PC-9 (cell line): ENCODE results near the gene BCL2L1. TPM values are rescaled to one million over a fixed set of nuclear protein-coding genes. Genes with fewer than 3 reads are reported as not detected.
A peak's percentile ranks its signal among the peaks of the same experiment; 100 is the strongest.

Experiments used
- BruUV-seq: library from RNA; stranded (reverse); fragments of 400-500 nt; replicated peaks from 2 replicates; lab custom pipeline; 2021; lab: Mats Ljungman, UMichigan
- CTCF ChIA-PET: fragments of 300-600 bp; sonication (Branson Sonifier 250); formaldehyde crosslinking; loops from one replicate; lab custom pipeline; 2022; ENCODE audit warnings: antibody characterized with exemption; lab: Charles Lee
- POLR2A ChIA-PET: fragments of 300-600 bp; sonication (Branson Sonifier 250); formaldehyde crosslinking; loops from one replicate; lab custom pipeline; 2022; ENCODE audit warnings: antibody characterized with exemption; ENCODE audit not compliant: unreplicated experiment; lab: Charles Lee
- DNase-seq, 2 experiments: peaks; one replicate each; pipeline versions ENCODE4 v3.0.0 to v3.0.0-alpha.2; 2015 to 2022; ENCODE audit warnings: mixed read lengths in 1 of 2
- H2AFZ ChIP-seq: fragments of 200-600 bp; sonication (generic); 2 replicates; pipeline ENCODE4 v1.8.1; 2017; ENCODE audit warnings: antibody characterized with exemption
- H3F3A ChIP-seq: fragments of 200-600 bp; sonication (generic); 2 replicates; pipeline ENCODE4 v1.8.1; 2017; ENCODE audit warnings: antibody characterized with exemption, mild to moderate bottlenecking, low read depth; ENCODE audit not compliant: insufficient read depth
- H3K27ac ChIP-seq: fragments of 200-600 bp; sonication (generic); 2 replicates; pipeline ENCODE4 v1.6.1; 2016; ENCODE audit warnings: mixed run types
- H3K27me3 ChIP-seq: fragments of 200-600 bp; sonication (generic); 2 replicates; pipeline ENCODE4 v1.6.1; 2016; ENCODE audit warnings: low read depth, mixed run types; ENCODE audit not compliant: insufficient read depth
- H3K36me3 ChIP-seq: fragments of 200-600 bp; sonication (generic); 2 replicates; pipeline ENCODE4 v1.6.1; 2016; ENCODE audit warnings: low read depth, mixed run types
- H3K4me1 ChIP-seq: fragments of 200-600 bp; sonication (generic); replicated peaks from 2 replicates; pipeline ENCODE4 v1.6.1; 2016; ENCODE audit warnings: mixed run types; ENCODE audit not compliant: insufficient read depth
- H3K4me2 ChIP-seq: fragments of 200-600 bp; sonication (generic); 2 replicates; pipeline ENCODE4 v1.6.1; 2017; ENCODE audit warnings: mixed run types
- H3K4me3 ChIP-seq: fragments of 200-600 bp; sonication (generic); 2 replicates; pipeline ENCODE4 v1.6.1; 2016; ENCODE audit warnings: mixed run types
- H3K79me2 ChIP-seq: fragments of 200-600 bp; sonication (generic); 2 replicates; pipeline ENCODE4 v1.6.1; 2017; ENCODE audit warnings: low read depth, mixed run types
- H3K9me2 ChIP-seq: fragments of 200-600 bp; sonication (generic); 2 replicates; pipeline ENCODE4 v1.8.1; 2017; ENCODE audit warnings: mild to moderate bottlenecking; ENCODE audit not compliant: insufficient read depth
- H3K9me3 ChIP-seq: fragments of 200-600 bp; sonication (generic); 2 replicates; pipeline ENCODE4 v1.8.1; 2016; ENCODE audit warnings: low read depth; ENCODE audit not compliant: insufficient read depth
- H4K20me1 ChIP-seq: fragments of 200-600 bp; sonication (generic); 2 replicates; pipeline ENCODE4 v1.8.1; 2017; ENCODE audit not compliant: insufficient read depth
- CTCF ChIP-seq: fragments of 200-600 bp; sonication (generic); conservative IDR thresholded peaks from 2 replicates; pipeline ENCODE4 v1.6.1; 2017; ENCODE audit warnings: mixed run types, antibody characterized with exemption, mild to moderate bottlenecking, moderate library complexity
- EZH2 ChIP-seq: fragments of 200-600 bp; sonication (generic); IDR thresholded peaks from 2 replicates; pipeline ENCODE4 v1.8.0; 2017; ENCODE audit warnings: antibody characterized with exemption, low read depth
- intact Hi-C: fragments of 100-400 bp; cut with micrococcal nuclease; formaldehyde crosslinking; loops from one replicate; pipeline ENCODE4 v1.10.0; 2022; ENCODE audit not compliant: unreplicated experiment
- total RNA-seq: library from RNA; stranded (reverse); gene quantifications from 2 replicates; pipeline ENCODE4 v1.2.3, GENCODE V29; 2021

BCL2L1 gene
- total RNA-seq, 1 experiment from 2014 or later, result 125 TPM

DNA sequence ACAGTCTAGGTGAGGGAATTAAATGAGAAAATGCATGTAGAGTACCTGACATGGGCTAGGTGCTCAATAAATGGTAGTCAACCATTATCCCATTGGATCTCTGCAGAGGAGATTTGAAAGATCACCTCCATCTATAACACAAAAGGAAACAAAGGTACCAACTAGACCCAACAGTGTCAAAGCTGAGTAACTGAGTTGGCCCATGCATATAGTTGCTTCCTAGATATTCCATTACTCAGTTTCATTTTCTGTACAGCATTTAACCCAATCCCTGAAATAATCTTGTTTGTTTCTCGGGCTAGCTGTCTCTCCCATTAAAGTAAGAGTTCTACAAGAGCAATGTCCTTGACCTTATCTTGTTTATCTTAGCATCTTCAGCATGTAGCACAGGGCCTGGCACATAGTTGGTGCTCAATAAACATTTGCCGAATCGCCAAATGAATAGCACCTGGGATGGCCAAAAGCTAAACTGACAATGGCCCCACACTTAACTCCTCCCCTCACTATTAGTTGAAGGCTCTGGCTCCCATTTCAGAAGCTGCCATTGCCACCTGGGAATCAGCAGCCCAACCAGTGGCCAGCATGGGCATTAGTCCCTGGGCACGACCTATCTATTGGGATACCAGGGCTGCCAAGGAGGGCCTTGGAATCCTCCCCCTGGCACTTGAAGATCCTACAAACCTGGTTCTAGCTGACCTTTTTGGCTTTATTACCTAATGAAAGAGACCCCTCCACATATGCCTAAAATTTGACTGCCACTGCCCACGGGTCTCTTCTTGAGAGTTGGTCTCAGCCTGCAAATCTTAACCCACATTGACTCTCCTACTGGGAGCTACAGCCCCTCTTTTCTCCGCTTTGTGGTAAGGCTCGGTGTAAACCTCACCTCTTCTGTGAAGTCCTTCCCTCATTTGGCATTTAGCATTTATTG is 22.6 kb downstream of the BCL2L1 start:
- H3K27me3 ChIP-seq, result no peaks in the 10 kb centered on the region
- H3F3A ChIP-seq, result peaks cover 87% of the 10 kb centered on the region
- peak overlapping the region; percentile 95 for H3K27ac ChIP-seq
- intact Hi-C loops, result no loop called here
- BruUV-seq, result no TSS peak
- peaks cover 88% of the 10 kb centered on the region for H3K4me1 ChIP-seq
- no peaks in the 10 kb centered on the region for H3K9me2 ChIP-seq
- no peaks in the 10 kb centered on the region for H3K9me3 ChIP-seq
- H3K4me2 ChIP-seq, result peak overlapping the region; percentile 53
- DNase-seq, result no peak
- POLR2A ChIA-PET, result interaction anchor here (0.6 kb wide), 1 partner anchor 89 kb away, joined by 19 read pairs; no protein-coding TSS in a partner anchor
- no peak overlapping the region for H2AFZ ChIP-seq
- H3K79me2 ChIP-seq, result peaks cover 91% of the 10 kb centered on the region
- H4K20me1 ChIP-seq, result no peaks in the 10 kb centered on the region
- CTCF ChIA-PET, result interaction anchor here (0.6 to 1.9 kb wide), 2 partner anchors 23 to 31 kb away, joined by 5 to 11 read pairs; no protein-coding TSS in a partner anchor
- TF ChIP-seq CTCF (no peak), EZH2 (no peak)
- H3K4me3 ChIP-seq, result no peak overlapping the region
- H3K36me3 ChIP-seq, result peaks cover 55% of the 10 kb centered on the region

- Histone ChIP-seq H4K20me1 (no peaks in the 10 kb centered on the region), H3K36me3 (peaks cover 60% of the 10 kb centered on the region), H3K4me3 (no peak overlapping the region), H3F3A (peaks cover 86% of the 10 kb centered on the region), H3K9me3 (no peaks in the 10 kb centered on the region), H3K27ac (peak overlapping the region; percentile 95), H3K27me3 (no peaks in the 10 kb centered on the region), H3K9me2 (no peaks in the 10 kb centered on the region), H3K4me1 (peaks cover 90% of the 10 kb centered on the region), H2AFZ (no peak overlapping the region), H3K4me2 (peak overlapping the region; percentile 53), H3K79me2 (peaks cover 95% of the 10 kb centered on the region)
- no peak for TF ChIP-seq EZH2
- TF ChIP-seq CTCF, result no peak
- ChIA-PET CTCF (interaction anchor here (0.6 to 1.9 kb wide), 5 partner anchors 17 to 151 kb away, joined by 3 to 11 read pairs (median 3); no protein-coding TSS in a partner anchor), POLR2A (interaction anchor here (0.6 kb wide), 1 partner anchor 89 kb away, joined by 7 read pairs; no protein-coding TSS in a partner anchor)
- DNase-seq, result peak; percentile 58 to 91
- intact Hi-C loops, result no loop called here
- no TSS peak for BruUV-seq
Measured at GRCh38 chr20:31698803-31699718, 23.6 kb downstream of the BCL2L1 start.
